Measurements from ENCODE around the gene N4BP2. TPM values are rescaled to one million over a fixed set of nuclear protein-coding genes. Genes with fewer than 3 reads are reported as not detected.
A peak's percentile ranks its signal among the peaks of the same experiment; 100 is the strongest.

N4BP2 gene
- total RNA-seq, 1 donor from 2014 or later = 28.7 TPM

DNA sequence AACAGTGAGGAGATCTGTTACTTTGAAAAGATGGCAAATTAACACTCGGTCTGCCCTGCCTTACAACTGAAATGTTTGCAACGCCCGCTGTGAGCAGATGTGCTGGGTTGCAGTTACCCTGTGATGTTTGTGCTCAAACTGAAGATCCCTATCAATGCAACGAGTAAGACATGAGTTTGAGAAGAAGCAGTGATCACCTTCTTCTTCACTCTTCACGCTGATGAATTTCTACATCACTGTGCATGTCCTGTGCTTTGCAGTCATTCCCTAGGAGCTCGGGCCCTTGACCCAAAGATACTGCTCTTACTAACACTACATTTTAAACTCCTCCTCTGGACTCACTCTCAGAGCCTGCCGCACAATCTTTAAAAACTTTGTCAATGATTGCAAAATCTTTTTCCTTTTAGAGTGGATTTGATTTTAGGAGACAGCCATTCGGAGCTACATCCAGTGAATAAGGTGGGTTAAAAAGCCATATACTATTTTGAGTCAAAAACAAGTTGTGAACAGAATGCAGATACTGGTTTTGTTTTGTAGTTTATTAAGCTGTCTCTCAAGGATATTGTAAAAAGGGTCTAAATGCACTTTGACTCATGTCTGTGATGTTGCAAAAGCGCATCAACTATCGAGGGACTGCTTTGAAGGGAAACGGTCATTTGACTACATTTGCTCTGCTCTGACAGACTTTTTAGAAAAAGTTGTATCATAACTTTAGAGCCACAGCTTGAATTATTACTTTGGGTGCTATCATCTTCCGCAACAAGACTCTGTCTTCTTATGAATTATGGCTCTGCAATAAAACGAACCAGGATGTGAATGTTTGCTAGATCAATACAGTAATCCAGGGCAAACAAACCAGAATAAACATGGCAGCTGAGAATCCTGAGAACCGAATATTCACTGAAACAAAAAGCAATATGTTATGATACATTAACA lies 134.5 kb downstream of the N4BP2 start:
- no peaks in the 10 kb centered on the region for H3K27me3 Mint-ChIP-seq (ENCODE audit: insufficient read depth)
- peak overlapping the region; percentile 95 for H3K27ac Mint-ChIP-seq
- H3K9me3 Mint-ChIP-seq = peaks cover 5% of the 10 kb centered on the region
- DNase-seq (ENCODE audit: low spot score) = no peak
- intact Hi-C loops (cut with micrococcal nuclease) = loop anchor here (1.0 to 5.0 kb wide), 3 partner anchors 36 to 214 kb away; partner anchors contain the start of gene PDS5A
- H3K4me3 Mint-ChIP-seq = peak overlapping the region; percentile 84
- peaks cover 89% of the 10 kb centered on the region for H3K4me1 Mint-ChIP-seq (ENCODE audit: low read depth)
- H3K36me3 Mint-ChIP-seq (ENCODE audit: low read depth) = peaks cover 4% of the 10 kb centered on the region

DNA sequence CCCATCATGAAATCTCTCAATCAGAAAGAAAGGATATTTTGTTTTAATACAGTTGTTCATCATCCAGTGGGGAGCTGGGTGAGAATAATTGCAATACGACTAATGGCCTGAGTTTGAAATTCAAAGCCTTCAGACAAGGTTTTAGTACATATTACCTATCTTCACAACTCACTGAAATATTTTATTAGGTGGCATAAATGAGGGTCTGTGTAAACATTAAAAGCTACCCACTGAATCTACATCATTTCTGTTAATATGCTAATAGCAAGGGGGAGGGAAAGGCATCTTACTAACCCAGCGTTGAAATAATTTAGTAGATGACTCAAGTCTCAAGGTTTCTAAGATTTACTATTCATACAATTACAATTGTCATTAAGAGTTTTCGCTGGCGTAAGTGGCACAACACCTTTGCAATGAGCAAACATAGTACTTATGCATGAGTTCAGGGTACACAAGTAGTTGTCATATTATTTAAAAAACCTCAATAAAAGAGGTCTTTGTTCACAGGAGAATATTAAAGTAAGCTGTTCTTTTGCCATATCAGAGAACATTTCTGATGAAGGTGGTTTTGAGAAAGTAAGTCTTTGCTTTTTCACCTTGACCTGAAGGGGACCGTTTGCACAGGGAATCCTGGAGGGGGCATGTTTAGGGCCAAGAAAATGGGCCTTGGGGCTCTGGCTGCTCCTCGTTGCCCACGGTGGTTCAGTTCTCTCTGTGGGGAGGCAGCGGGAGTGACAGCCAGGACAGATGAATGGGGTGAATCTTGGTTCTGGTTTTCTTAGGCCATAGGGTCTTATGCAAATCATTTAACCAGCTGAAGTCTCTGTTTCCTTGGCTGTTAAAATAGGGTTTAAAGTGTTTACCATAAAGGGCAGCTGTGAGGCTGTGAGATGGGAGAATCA lies 135.7 kb downstream of the N4BP2 start:
- Mint-ChIP-seq H3K27me3 (ENCODE audit: insufficient read depth) (no peaks in the 10 kb centered on the region), H3K27ac (peak overlapping the region; percentile 99), H3K4me1 (ENCODE audit: low read depth) (peaks cover 86% of the 10 kb centered on the region), H3K4me3 (peak overlapping the region; percentile 84), H3K9me3 (peaks cover 5% of the 10 kb centered on the region), H3K36me3 (ENCODE audit: low read depth) (peaks cover 5% of the 10 kb centered on the region)
- no peak for DNase-seq (ENCODE audit: low spot score)
- intact Hi-C loops (cut with micrococcal nuclease) = loop anchor here (1.0 to 5.0 kb wide), 3 partner anchors 8 to 215 kb away; partner anchors contain the start of gene PDS5A

DNA sequence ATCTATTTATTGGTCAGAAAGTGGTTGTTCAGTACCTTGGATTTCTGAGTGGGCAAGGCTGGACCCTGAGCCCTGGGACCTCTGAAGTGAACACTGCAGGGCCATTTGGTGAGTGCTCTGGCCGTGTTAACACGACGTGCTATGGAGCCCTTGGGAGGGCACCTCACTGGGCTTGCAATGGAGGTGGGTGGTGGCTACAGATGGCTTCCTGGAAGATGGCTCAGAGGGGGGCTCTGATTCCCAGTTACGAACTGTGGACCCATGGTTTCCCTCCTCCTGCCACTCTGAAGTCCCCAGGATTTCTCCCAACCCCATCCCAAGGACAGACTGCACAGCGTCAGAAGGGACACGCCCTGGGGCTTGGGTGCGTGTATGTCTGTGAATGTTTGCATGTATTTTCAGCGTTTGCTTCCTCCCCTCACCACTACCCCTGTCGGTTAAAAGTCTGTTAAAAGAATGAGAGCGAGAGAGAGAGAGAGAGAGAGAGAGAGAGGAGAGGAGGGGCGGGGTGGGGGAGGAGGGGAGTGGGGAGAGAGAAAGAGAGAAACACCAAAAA lies 136.4 kb downstream of the N4BP2 start:
- H3K27me3 Mint-ChIP-seq (ENCODE audit: insufficient read depth) = no peaks in the 10 kb centered on the region
- DNase-seq (ENCODE audit: low spot score) = no peak
- peak overlapping the region; percentile 99 for H3K27ac Mint-ChIP-seq
- intact Hi-C loops (cut with micrococcal nuclease) = loop anchor here (5.0 kb wide), 2 partner anchors 34 to 216 kb away; partner anchors contain the start of gene PDS5A
- peaks cover 79% of the 10 kb centered on the region for H3K4me1 Mint-ChIP-seq (ENCODE audit: low read depth)
- peaks cover 6% of the 10 kb centered on the region for H3K36me3 Mint-ChIP-seq (ENCODE audit: low read depth)
- H3K4me3 Mint-ChIP-seq = peak overlapping the region; percentile 84
- peaks cover 5% of the 10 kb centered on the region for H3K9me3 Mint-ChIP-seq

DNA sequence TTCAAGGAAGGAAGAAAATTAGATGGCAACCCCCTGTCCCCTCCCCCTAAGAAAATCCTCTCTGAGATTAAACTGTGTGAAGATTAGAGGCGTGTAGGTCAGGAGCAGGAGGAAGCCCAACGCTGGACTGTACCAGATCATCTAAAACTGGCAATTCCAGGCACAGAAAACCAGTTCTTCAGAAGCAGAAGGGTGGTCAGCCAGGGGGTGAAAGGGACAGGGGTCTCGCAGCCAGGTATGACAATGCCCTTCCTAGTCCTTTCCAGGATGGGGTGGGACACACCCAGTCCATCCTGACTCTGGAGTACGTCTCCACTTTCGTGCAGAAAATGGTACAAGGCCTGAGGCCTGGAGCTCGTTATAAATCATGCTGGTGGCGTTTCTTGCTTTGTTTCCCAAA lies 136.9 kb downstream of the N4BP2 start:
- DNase-seq (ENCODE audit: low spot score) = no peak
- Mint-ChIP-seq H3K4me3 (peak overlapping the region; percentile 84), H3K36me3 (ENCODE audit: low read depth) (peaks cover 11% of the 10 kb centered on the region), H3K27ac (peak overlapping the region; percentile 99), H3K9me3 (peaks cover 5% of the 10 kb centered on the region), H3K27me3 (ENCODE audit: insufficient read depth) (no peaks in the 10 kb centered on the region), H3K4me1 (ENCODE audit: low read depth) (peaks cover 79% of the 10 kb centered on the region)
- intact Hi-C loops (cut with micrococcal nuclease) = loop anchor here (5.0 kb wide), 2 partner anchors 34 to 216 kb away; partner anchors contain the start of gene PDS5A

- Mint-ChIP-seq H3K4me1 (ENCODE audit: low read depth) (peaks cover 70% of the 10 kb centered on the region), H3K27ac (peak overlapping the region; percentile 97), H3K27me3 (ENCODE audit: insufficient read depth) (no peaks in the 10 kb centered on the region), H3K4me3 (peak overlapping the region; percentile 95), H3K9me3 (peaks cover 5% of the 10 kb centered on the region), H3K36me3 (ENCODE audit: low read depth) (peaks cover 19% of the 10 kb centered on the region)
- intact Hi-C loops (cut with micrococcal nuclease) = loop anchor here (5.0 kb wide), 3 partner anchors 33 to 842 kb away; partner anchors contain the start of gene PDS5A
- DNase-seq (ENCODE audit: low spot score) = no peak
Measured at GRCh38 chr4:40194602-40195161, 138.0 kb downstream of the N4BP2 start.

- H3K4me3 Mint-ChIP-seq = peak overlapping the region; percentile 95
- H3K9me3 Mint-ChIP-seq = peaks cover 5% of the 10 kb centered on the region
- peaks cover 70% of the 10 kb centered on the region for H3K4me1 Mint-ChIP-seq (ENCODE audit: low read depth)
- intact Hi-C loops (cut with micrococcal nuclease) = loop anchor here (1.0 to 5.0 kb wide), 3 partner anchors 114 to 843 kb away; no protein-coding TSS in a partner anchor
- H3K27me3 Mint-ChIP-seq (ENCODE audit: insufficient read depth) = no peaks in the 10 kb centered on the region
- H3K36me3 Mint-ChIP-seq (ENCODE audit: low read depth) = peaks cover 22% of the 10 kb centered on the region
- no peak for DNase-seq (ENCODE audit: low spot score)
- peak overlapping the region; percentile 97 for H3K27ac Mint-ChIP-seq
Measured at GRCh38 chr4:40195182-40196177, 138.8 kb downstream of the N4BP2 start.

GRCh38 chr4:40196272-40196671 lies 139.6 kb downstream of the N4BP2 start:
- Mint-ChIP-seq H3K9me3 (peaks cover 5% of the 10 kb centered on the region), H3K4me3 (peak overlapping the region; percentile 95), H3K4me1 (ENCODE audit: low read depth) (peaks cover 70% of the 10 kb centered on the region), H3K27ac (peak overlapping the region; percentile 97), H3K36me3 (ENCODE audit: low read depth) (peaks cover 30% of the 10 kb centered on the region), H3K27me3 (ENCODE audit: insufficient read depth) (no peaks in the 10 kb centered on the region)
- intact Hi-C loops (cut with micrococcal nuclease) = loop anchor here (1.0 to 5.0 kb wide), 3 partner anchors 113 to 844 kb away; no protein-coding TSS in a partner anchor
- DNase-seq (ENCODE audit: low spot score) = no peak

DNA sequence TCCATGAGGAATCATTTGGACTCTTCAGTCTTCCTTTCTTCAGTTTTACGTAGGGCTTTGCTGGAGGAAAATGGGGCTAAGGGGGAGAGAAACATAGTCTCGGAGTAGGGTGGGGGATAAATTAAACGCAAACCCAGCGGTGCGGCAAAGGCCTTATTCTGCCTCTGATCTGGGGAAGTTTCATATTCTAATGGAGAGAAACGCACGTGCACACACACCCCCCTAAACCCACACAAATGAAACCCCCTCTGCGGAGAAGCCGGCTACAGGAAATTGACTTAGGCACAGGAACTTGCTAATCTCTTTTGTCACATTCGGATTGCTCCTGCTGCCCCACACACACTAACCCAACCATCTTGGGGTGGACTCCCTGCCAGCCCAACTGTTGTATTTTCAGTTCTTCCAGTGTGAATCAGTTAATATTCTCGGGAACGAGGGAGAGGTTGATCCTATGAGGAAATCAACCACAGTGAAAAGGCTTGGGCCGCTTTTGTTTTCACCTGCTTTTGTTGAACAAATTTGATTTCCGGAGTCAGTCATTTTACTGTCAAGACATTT lies 140.2 kb downstream of the N4BP2 start, which contains the start of gene RHOH:
RHOH (plus strand) TSS at position 308 of the 558 bp plus-strand sequence. CDS start 46,356 bp downstream, outside the sequence.
- intact Hi-C loops (cut with micrococcal nuclease) = loop anchor here (1.0 to 5.0 kb wide), 3 partner anchors 112 to 845 kb away; no protein-coding TSS in a partner anchor
- peaks cover 65% of the 10 kb centered on the region for H3K4me1 Mint-ChIP-seq (ENCODE audit: low read depth)
- DNase-seq (ENCODE audit: low spot score) = peak; percentile 62
- H3K36me3 Mint-ChIP-seq (ENCODE audit: low read depth) = peaks cover 33% of the 10 kb centered on the region
- no peaks in the 10 kb centered on the region for H3K27me3 Mint-ChIP-seq (ENCODE audit: insufficient read depth)
- H3K9me3 Mint-ChIP-seq = peaks cover 5% of the 10 kb centered on the region
- peak within 1 kb of the TSS; percentile 97 for H3K27ac Mint-ChIP-seq
- H3K4me3 Mint-ChIP-seq = peak within 1 kb of the TSS; percentile 95

GRCh38 chr4:40197879-40198689 lies 141.4 kb downstream of the N4BP2 start:
- Mint-ChIP-seq H3K36me3 (ENCODE audit: low read depth) (peaks cover 39% of the 10 kb centered on the region), H3K27ac (peak overlapping the region; percentile 97), H3K4me1 (ENCODE audit: low read depth) (peaks cover 62% of the 10 kb centered on the region), H3K27me3 (ENCODE audit: insufficient read depth) (no peaks in the 10 kb centered on the region), H3K9me3 (peaks cover 5% of the 10 kb centered on the region), H3K4me3 (peak overlapping the region; percentile 95)
- DNase-seq (ENCODE audit: low spot score) = no peak
- intact Hi-C loops (cut with micrococcal nuclease) = loop anchor here (5.0 kb wide), 1 partner anchor 846 kb away; no protein-coding TSS in a partner anchor

DNA sequence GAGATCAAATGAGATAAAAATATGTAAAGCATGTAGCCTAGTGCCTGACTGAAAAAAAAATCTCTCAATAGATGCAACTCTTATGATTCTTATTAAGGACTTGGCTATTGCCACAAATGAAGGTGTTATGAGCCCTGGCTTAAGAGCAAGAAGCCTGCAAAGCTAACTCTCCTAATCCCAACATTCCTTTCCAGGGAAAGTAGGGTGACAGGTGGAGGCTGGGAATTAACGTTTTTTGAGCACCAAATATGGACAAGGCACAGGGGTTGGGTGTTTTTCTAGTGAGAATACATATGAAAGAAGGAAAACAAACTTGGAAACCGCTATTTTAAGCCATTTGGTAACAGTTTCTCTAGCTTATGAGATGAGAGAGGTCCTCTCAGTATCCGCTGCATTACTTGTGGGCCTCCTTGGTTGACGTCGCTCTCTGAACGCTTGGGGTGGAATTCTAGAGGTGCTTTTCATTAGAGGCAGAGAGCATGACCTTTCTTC lies 142.6 kb downstream of the N4BP2 start:
- Mint-ChIP-seq H3K36me3 (ENCODE audit: low read depth) (peaks cover 46% of the 10 kb centered on the region), H3K4me1 (ENCODE audit: low read depth) (peaks cover 60% of the 10 kb centered on the region), H3K27me3 (ENCODE audit: insufficient read depth) (no peaks in the 10 kb centered on the region), H3K4me3 (peak overlapping the region; percentile 95), H3K27ac (peak overlapping the region; percentile 97), H3K9me3 (peaks cover 5% of the 10 kb centered on the region)
- DNase-seq (ENCODE audit: low spot score) = no peak
- intact Hi-C loops (cut with micrococcal nuclease) = loop anchor here (5.0 kb wide), 1 partner anchor 847 kb away; no protein-coding TSS in a partner anchor

Measured in activated T-helper 1 cell treated with anti-CD3 and anti-CD28 coated beads, Interleukin-12 subunit alpha, Interleukin-12 subunit beta, Interleukin-2, Interleukin-4 antibody, amounts not matched to agents 30 ng/mL and 10 ng/mL and 1 ng/mL, durations not matched to agents 14 hours and 24 hours and 36 hours (primary cell).